NB4 (cell line): ENCODE data around the gene CCDC9B.

Experiments used
- DNase-seq: peaks from one replicate; pipeline ENCODE4 v3.0.0; 2010; ENCODE audit warnings: low read depth
- H3K4me3 ChIP-seq: one replicate; pipeline ENCODE4 v1.5.1; 2011; ENCODE audit warnings: mild to moderate bottlenecking, low read depth, low read length, moderate library complexity
- MYC ChIP-seq: IDR thresholded peaks from 2 replicates; pipeline ENCODE4 v1.6.1; 2011; ENCODE audit warnings: low read depth, low read length
- POLR2A ChIP-seq: IDR thresholded peaks from 2 replicates; pipeline ENCODE4 v1.6.1; 2011; ENCODE audit warnings: mild to moderate bottlenecking; ENCODE audit not compliant: insufficient read length; ENCODE audit errors: extremely low read depth
- TF ChIP-seq, protein P1 (sequence below): IDR thresholded peaks from 2 replicates; pipeline ENCODE4 v1.6.1; 2011; ENCODE audit warnings: low read depth, low read length
- TF ChIP-seq, protein P2 (sequence below): IDR thresholded peaks from one replicate; pipeline ENCODE4 v1.5.1; 2012; ENCODE audit warnings: low read depth, low read length

The CCDC9B gene

DNA sequence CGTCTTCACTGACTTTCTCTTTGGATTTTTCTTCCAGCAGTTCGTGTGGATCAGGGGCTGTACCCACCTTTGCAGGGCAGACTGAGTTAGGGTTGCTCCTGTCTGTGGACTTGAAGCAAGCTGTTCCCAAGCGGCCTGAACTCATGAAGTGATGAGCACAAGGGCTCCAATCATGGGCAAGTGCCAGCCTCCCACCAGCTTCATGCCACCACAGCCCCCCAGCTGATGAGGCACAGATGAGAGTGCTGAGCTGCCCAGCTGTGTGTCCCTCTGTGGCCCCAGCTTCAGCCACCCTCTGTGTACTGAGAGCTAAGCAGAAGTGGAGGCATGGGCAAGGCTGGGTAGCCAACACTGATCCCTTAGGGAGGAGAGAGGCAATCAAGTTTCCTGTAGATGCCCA is 29.7 kb downstream of the CCDC9B start:
- TF ChIP-seq MYC (no peak), POLR2A (no peak)
- TF ChIP-seq, protein P1, sequence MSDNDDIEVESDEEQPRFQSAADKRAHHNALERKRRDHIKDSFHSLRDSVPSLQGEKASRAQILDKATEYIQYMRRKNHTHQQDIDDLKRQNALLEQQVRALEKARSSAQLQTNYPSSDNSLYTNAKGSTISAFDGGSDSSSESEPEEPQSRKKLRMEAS, result no peak
- TF ChIP-seq, protein P2, sequence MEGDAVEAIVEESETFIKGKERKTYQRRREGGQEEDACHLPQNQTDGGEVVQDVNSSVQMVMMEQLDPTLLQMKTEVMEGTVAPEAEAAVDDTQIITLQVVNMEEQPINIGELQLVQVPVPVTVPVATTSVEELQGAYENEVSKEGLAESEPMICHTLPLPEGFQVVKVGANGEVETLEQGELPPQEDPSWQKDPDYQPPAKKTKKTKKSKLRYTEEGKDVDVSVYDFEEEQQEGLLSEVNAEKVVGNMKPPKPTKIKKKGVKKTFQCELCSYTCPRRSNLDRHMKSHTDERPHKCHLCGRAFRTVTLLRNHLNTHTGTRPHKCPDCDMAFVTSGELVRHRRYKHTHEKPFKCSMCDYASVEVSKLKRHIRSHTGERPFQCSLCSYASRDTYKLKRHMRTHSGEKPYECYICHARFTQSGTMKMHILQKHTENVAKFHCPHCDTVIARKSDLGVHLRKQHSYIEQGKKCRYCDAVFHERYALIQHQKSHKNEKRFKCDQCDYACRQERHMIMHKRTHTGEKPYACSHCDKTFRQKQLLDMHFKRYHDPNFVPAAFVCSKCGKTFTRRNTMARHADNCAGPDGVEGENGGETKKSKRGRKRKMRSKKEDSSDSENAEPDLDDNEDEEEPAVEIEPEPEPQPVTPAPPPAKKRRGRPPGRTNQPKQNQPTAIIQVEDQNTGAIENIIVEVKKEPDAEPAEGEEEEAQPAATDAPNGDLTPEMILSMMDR, result no peak
- no peak for DNase-seq
- H3K4me3 ChIP-seq, result no peak overlapping the region

DNA sequence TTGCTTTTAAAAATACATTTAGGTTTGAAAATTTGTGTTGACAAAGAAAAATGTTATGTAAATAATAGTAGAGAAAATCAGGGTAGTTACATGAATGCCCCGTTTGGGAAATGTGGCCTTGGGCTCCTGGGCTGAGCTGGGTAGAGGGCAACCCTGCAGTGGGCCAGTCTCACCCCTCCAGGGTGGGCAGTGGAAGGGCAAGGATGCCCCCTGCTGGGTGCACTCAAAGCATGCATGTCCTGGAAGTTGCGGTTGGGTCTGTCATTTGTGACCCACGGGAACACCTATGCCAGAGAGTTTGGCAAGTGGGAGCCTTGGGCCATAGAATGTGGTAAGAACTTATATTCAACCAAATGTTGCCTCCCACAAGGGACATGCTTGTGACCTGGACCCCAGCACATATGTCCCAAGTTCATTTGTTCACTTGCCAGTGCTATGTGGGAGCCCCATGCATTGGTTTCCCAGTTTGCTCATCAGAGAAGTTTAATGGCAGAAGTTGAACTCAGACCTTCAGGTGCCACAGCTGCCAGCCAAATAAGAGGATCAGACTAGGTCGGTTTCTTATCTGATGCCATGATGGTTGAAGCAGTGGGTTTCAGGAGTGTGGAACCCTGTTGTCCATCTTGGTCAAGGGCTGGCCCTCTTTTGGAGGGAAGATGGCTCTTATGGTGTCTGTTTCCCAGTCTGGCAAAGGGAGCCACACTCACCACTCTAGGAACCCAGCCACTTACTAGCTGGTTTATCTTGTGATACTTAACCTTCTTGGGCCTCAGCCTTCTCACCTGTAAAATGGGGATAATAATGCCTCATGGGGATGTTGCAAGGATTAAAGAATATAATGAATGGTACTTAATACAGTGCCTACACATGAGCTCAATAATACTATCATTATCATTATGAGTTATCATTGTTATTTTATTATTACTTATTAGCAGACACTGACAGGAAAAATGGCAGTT is 30.5 kb downstream of the CCDC9B start:
- H3K4me3 ChIP-seq, result no peak overlapping the region
- TF ChIP-seq, protein P2, result peak; percentile 83
- TF ChIP-seq MYC (peak; percentile 82), POLR2A (no peak)
- TF ChIP-seq, protein P1, result peak; percentile 81
- peak; percentile 84 for DNase-seq

DNA sequence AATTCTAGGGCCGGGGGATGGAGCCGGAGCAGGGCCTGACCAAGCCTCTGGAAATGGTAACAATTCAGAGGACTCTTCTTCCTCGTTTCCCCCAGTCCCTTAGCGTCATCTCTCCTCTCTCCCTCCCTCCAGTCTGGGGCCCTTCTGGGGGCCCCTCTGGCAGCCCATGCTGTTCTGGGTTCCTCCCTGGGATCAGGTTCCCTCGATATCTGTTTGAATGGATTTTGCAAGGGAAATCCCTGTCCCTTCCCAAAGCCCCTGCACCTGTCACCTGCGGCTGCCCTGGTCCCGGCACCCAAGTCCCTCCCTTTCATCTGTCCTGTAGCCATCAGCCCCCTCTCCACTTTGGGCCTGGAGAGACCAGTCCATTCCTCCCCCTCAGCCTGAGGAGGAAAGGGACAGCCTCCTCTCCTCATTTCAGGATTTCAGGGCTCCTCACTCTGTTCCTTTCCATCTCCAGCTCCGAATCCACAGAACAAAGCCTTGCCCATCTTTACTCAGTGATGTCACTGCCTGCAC is 31.3 kb downstream of the CCDC9B start:
- no peak for DNase-seq
- TF ChIP-seq, protein P1, result no peak
- TF ChIP-seq POLR2A (no peak), MYC (no peak)
- TF ChIP-seq, protein P2, result no peak

DNA sequence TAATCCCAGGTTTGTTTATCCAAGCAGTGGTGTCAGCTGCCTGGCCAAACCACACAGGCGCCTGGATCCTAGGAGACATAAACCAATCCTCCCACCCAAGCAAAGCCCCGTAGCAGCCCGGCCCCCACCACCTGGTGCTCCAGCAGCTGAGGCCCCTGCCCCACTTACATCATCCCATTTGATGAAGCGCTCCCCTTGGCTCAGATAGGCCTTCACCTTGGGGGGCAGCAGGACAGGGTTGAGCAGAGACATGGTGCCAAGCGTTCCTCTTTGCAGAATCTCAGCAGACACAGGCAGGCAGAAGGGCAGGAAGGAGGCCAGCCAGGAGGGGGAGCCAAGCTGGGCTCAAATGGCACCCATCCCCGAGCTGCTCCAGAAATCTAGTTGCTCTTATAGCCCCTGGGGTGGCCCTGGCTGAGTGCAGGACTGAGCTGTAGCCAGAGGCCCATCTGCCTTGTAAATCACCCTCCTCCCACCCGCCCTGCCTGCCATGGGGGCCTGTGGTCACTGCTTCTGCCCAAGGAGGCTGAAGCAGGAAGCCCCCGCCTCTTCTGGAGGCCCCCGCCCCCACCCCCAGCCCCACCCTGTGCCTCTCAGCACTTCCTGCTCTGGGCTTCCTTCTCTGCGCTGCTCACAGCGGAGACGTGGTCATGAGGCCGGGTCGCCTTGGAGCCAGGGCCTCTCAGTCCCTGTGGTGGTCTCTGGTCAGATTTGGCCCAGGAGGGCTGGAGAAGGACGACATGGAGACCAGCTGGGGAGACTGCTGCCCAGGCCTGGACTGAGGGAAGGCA is 33.1 kb downstream of the CCDC9B start, which contains the start of gene PLCB2:
TSS of gene PLCB2 (minus strand) at position 515 of the 791 bp plus-strand sequence. CDS start at position 252, 263 bp downstream.
- peak; percentile 96 for DNase-seq
- TF ChIP-seq, protein P2, result peak; percentile 61
- TF ChIP-seq, protein P1, result peak; percentile 48; the same call in 1 of the 2 replicates
- TF ChIP-seq POLR2A (peak; percentile 77), MYC (peak; percentile 47; the same call in 1 of the 2 replicates)
- H3K4me3 ChIP-seq, result peak within 1 kb of the TSS; percentile 76

More for the DNA sequence above, 31.3 kb downstream of the CCDC9B start:
- no peak overlapping the region for H3K4me3 ChIP-seq

DNA sequence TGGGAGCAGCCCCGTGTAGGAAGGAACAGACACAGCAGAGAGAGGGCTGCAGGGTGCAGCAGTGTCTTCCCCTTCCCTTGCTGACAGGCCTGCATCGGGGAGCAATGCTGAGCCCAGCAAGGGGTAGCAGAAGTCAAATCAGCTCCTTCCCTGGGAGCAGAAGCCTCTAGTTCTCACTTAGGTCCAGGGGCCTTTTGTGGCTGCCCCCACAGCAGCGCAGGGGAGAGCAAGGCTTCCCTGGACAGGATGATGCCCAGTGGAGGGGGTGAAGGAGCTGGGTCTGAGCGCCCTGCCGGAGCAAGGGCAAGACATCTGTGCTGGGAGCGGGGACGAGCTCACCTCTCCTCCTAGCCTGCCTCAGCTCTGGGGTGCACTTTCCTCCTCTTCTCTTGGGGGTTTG is 33.8 kb downstream of the CCDC9B start:
- DNase-seq, result peak; percentile 49
- TF ChIP-seq, protein P1, result no peak
- TF ChIP-seq POLR2A (no peak), MYC (no peak)
- TF ChIP-seq, protein P2, result no peak
- H3K4me3 ChIP-seq, result peak overlapping the region; percentile 58
